K562 (cell line): ENCODE data around the gene ZNF837. TPM values are rescaled to one million over a fixed set of nuclear protein-coding genes. Genes with fewer than 3 reads are reported as not detected.

ENCODE experiments used
- ATAC-seq: fragments of 200-7000 bp; cut with Tn5 transposase; 3 replicates; pipeline ENCODE4 v1.9.1; 2020; ENCODE audit warnings: moderate library complexity
- BruUV-seq: library from RNA; stranded (reverse); fragments of 400-500 nt; replicated peaks from 2 replicates; lab custom pipeline; 2021; lab: Mats Ljungman, UMichigan
- CTCF ChIA-PET: fragments of 300-600 bp; formaldehyde crosslinking; extraction: SDS; loops from one replicate; lab custom pipeline; 2021; ENCODE audit warnings: low intra/inter-chr PET ratio; lab: Yijun Ruan, JAX
- POLR2A ChIA-PET: fragments of 300-600, 350-650 bp; sonication (Branson Sonifier 250); formaldehyde crosslinking; extraction: SDS; loops from one replicate; lab custom pipeline; 2021; ENCODE audit warnings: antibody characterized with exemption, inconsistent platforms; lab: Yijun Ruan, JAX
- DNase-seq, 4 experiments: peaks; one replicate each; pipeline versions ENCODE4 v3.0.0 to v3.0.0-alpha.2; 2011 to 2018; ENCODE audit warnings: low spot score in 3 of 4, mixed read lengths in 3 of 4; ENCODE audit errors: extremely low read depth in 1 of 4
- FAIRE-seq: peaks from 2 replicates; lab custom pipeline; 2011; peaks lifted over from hg19 to GRCh38; lab: Jason Lieb, UNC
- H2AFZ ChIP-seq: 2 replicates; pipeline ENCODE4 v1.6.0; 2011; ENCODE audit warnings: low read depth, low read length, control low read depth, inconsistent platforms
- H3K27ac ChIP-seq: fragments of 200-600 bp; 3 replicates; pipeline ENCODE4 v1.8.0; 2011; ENCODE audit warnings: low read depth, mild to moderate bottlenecking, control low read depth, inconsistent platforms, low read length, moderate library complexity, mixed read lengths; ENCODE audit errors: extremely low read depth
- H3K27me3 ChIP-seq, 2 experiments: fragments of 300-600 bp in 1 of 2; 2 replicates in 1 of 2; 3 replicates in 1 of 2; pipeline versions ENCODE4 v1.6.0 to v1.8.0; 2011; ENCODE audit warnings: inconsistent platforms in 2 of 2, low read length in 2 of 2, mild to moderate bottlenecking in 1 of 2, mixed read lengths in 1 of 2, moderate library complexity in 1 of 2; ENCODE audit not compliant: control insufficient read depth in 2 of 2, insufficient read depth in 2 of 2
- H3K36me3 ChIP-seq: fragments of 300-600 bp; 3 replicates; pipeline ENCODE4 v1.8.0; 2011; ENCODE audit warnings: mild to moderate bottlenecking, low read length, inconsistent platforms; ENCODE audit not compliant: control insufficient read depth, insufficient read depth
- H3K4me1 ChIP-seq, 2 experiments: fragments of 200-600 bp in 1 of 2; replicated peaks in 1 of 2; 2 replicates in 1 of 2; 3 replicates in 1 of 2; pipeline versions ENCODE4 v1.5.1 to v1.8.0; 2011; ENCODE audit warnings: inconsistent platforms in 2 of 2, low read length in 2 of 2, mild to moderate bottlenecking in 1 of 2, mixed read lengths in 1 of 2, moderate library complexity in 1 of 2; ENCODE audit not compliant: control insufficient read depth in 2 of 2, insufficient read depth in 2 of 2
- H3K4me2 ChIP-seq: 2 replicates; pipeline ENCODE4 v1.6.1; 2011; ENCODE audit warnings: low read length, control low read depth, inconsistent platforms, mixed read lengths; ENCODE audit not compliant: insufficient read depth
- H3K4me3 ChIP-seq: fragments of 200-600 bp; sonication (generic), shearing (Covaris generic); 2 replicates; pipeline ENCODE4 v1.5.1; 2016; ENCODE audit warnings: control low read depth, inconsistent platforms
- H3K79me2 ChIP-seq: fragments of 200-600 bp; 3 replicates; pipeline ENCODE4 v1.8.0; 2011; ENCODE audit warnings: low read length, inconsistent platforms; ENCODE audit not compliant: control insufficient read depth, insufficient read depth
- H3K9ac ChIP-seq, 2 experiments: 2 replicates each; pipeline versions ENCODE4 v1.6.0 to v1.6.1; 2011; ENCODE audit warnings: low read depth in 2 of 2, low read length in 2 of 2, control low read depth in 1 of 2, inconsistent platforms in 1 of 2, mild to moderate bottlenecking in 1 of 2, mixed read lengths in 1 of 2; ENCODE audit not compliant: insufficient read depth in 1 of 2
- H3K9me1 ChIP-seq: one replicate; pipeline ENCODE4 v1.6.0; 2011; ENCODE audit warnings: inconsistent platforms, mild to moderate bottlenecking, low read length, moderate library complexity; ENCODE audit not compliant: control insufficient read depth, insufficient read depth
- H3K9me3 ChIP-seq: replicated peaks from 2 replicates; pipeline ENCODE4 v1.5.1; 2011; ENCODE audit warnings: low read depth, low read length, inconsistent platforms; ENCODE audit not compliant: control insufficient read depth, insufficient read depth
- H4K20me1 ChIP-seq: replicated peaks from 2 replicates; pipeline ENCODE4 v1.6.1; 2011; ENCODE audit warnings: low read length, inconsistent platforms, mixed read lengths; ENCODE audit not compliant: control insufficient read depth, insufficient read depth
- CCAR2 ChIP-seq: fragments of 200-400 bp; formaldehyde crosslinking; IDR thresholded peaks from 2 replicates; pipeline ENCODE4 v1.6.1; 2017; ENCODE audit warnings: mild to moderate bottlenecking, low read depth, low read length
- CHD4 ChIP-seq: fragments of 200-600 bp; sonication (generic); IDR thresholded peaks from 3 replicates; pipeline ENCODE4 v1.6.1; 2012; ENCODE audit warnings: low read depth, mild to moderate bottlenecking, mixed read lengths, low read length, inconsistent platforms; ENCODE audit not compliant: insufficient read depth, insufficient replicate concordance, poor library complexity, severe bottlenecking
- FOXA3 ChIP-seq, 2 experiments: fragments of 450-650 bp in 1 of 2; sonication (generic) in 1 of 2; formaldehyde crosslinking; IDR thresholded peaks in 1 of 2; conservative IDR thresholded peaks in 1 of 2; 2 replicates each; pipeline versions ENCODE4 v1.4.0 to v1.8.0; 2020 to 2022; ENCODE audit warnings: mild to moderate bottlenecking in 2 of 2, missing genetic modification reagents in 1 of 2
- GATAD2B ChIP-seq: fragments of 450-650 bp; IDR thresholded peaks from 2 replicates; pipeline ENCODE4 v1.6.1; 2017; ENCODE audit warnings: mild to moderate bottlenecking, borderline replicate concordance
- GMEB1 ChIP-seq: fragments of 250-450 bp; sonication (Bioruptor Pico); IDR thresholded peaks from 2 replicates; pipeline ENCODE4 v1.4.0; 2020; ENCODE audit warnings: mild to moderate bottlenecking
- GTF2F1 ChIP-seq: IDR thresholded peaks from 2 replicates; pipeline ENCODE4 v1.6.1; 2011; ENCODE audit warnings: low read depth, low read length, improper control_type of control experiment
- HCFC1 ChIP-seq: IDR thresholded peaks from 2 replicates; pipeline ENCODE4 v1.6.1; 2012; ENCODE audit warnings: low read depth, low read length, improper control_type of control experiment
- HDAC2 ChIP-seq: fragments of 450-650 bp; IDR thresholded peaks from 2 replicates; pipeline ENCODE4 v1.6.1; 2016; ENCODE audit warnings: mild to moderate bottlenecking
- HMG20A ChIP-seq: fragments of 450-650 bp; formaldehyde crosslinking; conservative IDR thresholded peaks from 2 replicates; pipeline ENCODE4 v1.4.0; 2020; ENCODE audit warnings: mild to moderate bottlenecking, mixed read lengths
- HNRNPL ChIP-seq: fragments of 200-400 bp; formaldehyde crosslinking; IDR thresholded peaks from 2 replicates; pipeline ENCODE4 v1.6.1; 2017; ENCODE audit warnings: low read depth, mild to moderate bottlenecking, low read length
- JUND ChIP-seq, 2 experiments: IDR thresholded peaks; 2 replicates in 1 of 2; 3 replicates in 1 of 2; pipeline ENCODE4 v1.6.1; 2011; ENCODE audit warnings: borderline replicate concordance in 2 of 2, low read depth in 2 of 2, low read length in 2 of 2, improper control_type of control experiment in 1 of 2, missing biosample characterization in 1 of 2, missing genetic modification characterization in 1 of 2, missing genetic modification reagents in 1 of 2
- NCOR1 ChIP-seq: fragments of 450-650 bp; IDR thresholded peaks from 2 replicates; pipeline ENCODE4 v1.6.1; 2016; ENCODE audit warnings: mild to moderate bottlenecking, moderate library complexity
- NFE2 ChIP-seq: IDR thresholded peaks from 2 replicates; pipeline ENCODE4 v1.6.1; 2014; ENCODE audit warnings: antibody characterized with exemption, low read depth
- NR3C1 ChIP-seq: sonication (generic); formaldehyde crosslinking; IDR thresholded peaks from 2 replicates; pipeline ENCODE4 v1.8.1; 2022; ENCODE audit warnings: missing genetic modification reagents
- RBM39 ChIP-seq: fragments of 200-400 bp; formaldehyde crosslinking; optimal IDR thresholded peaks from 2 replicates; pipeline ENCODE3; 2018; ENCODE audit warnings: low read depth, low read length
- SMARCC2 ChIP-seq: fragments of 450-650 bp; IDR thresholded peaks from 2 replicates; pipeline ENCODE4 v1.6.1; 2017; ENCODE audit warnings: antibody characterized with exemption, moderate library complexity, mild to moderate bottlenecking, low read depth
- TAF15 ChIP-seq: fragments of 200-400 bp; formaldehyde crosslinking; IDR thresholded peaks from 2 replicates; pipeline ENCODE4 v1.6.1; 2017; ENCODE audit warnings: mild to moderate bottlenecking, low read depth, low read length, moderate library complexity
- TBL1XR1 ChIP-seq, 2 experiments: IDR thresholded peaks; 2 replicates each; pipeline ENCODE4 v1.6.1; 2012; ENCODE audit warnings: improper control_type of control experiment in 2 of 2, low read length in 2 of 2, mild to moderate bottlenecking in 1 of 2
- ZNF197 ChIP-seq: fragments of 200-800 bp; sonication (Bioruptor generic); IDR thresholded peaks from 2 replicates; pipeline ENCODE4 v1.6.1; 2016; ENCODE audit warnings: low read depth, missing genetic modification characterization, missing compliant biosample characterization
- ZNF586 ChIP-seq: fragments of 450-650 bp; formaldehyde crosslinking; conservative IDR thresholded peaks from 2 replicates; pipeline ENCODE4 v1.4.0; 2020; ENCODE audit warnings: mild to moderate bottlenecking, moderate library complexity
- WGBS: fragments of 100-300 bp; shearing (Covaris generic); methylation state at CpG from one replicate; pipeline ENCODE4 v1.1.6; 2016; ENCODE audit warnings: low coverage, mixed read lengths; ENCODE audit not compliant: insufficient coverage; ENCODE audit errors: missing lambda C conversion rate; 5-methylcytosine and 5-hydroxymethylcytosine counted together
- in situ Hi-C: fragments of 300-500 bp; cut with MboI; formaldehyde crosslinking; loops from 4 replicates; pipeline ENCODE4 v1.15.0; 2018; ENCODE audit warnings: inconsistent platforms, mixed read lengths
- intact Hi-C: fragments of 100-400 bp; cut with micrococcal nuclease; formaldehyde crosslinking; loops from 2 replicates; pipeline ENCODE4 v1.14.2; 2022
- polyA plus RNA-seq, 8 experiments: library from polyadenylated mRNA; depleted of rRNA in 4 of 8; stranded (reverse) in 5 of 8; unstranded in 3 of 8; fragments of >200 nt; fragmentation: Nextera tagmentation in 2 of 8; fragmentation: Illumina TruSeq in 1 of 8; extraction: Ambion mirVana in 2 of 8; extraction: Trizol in 1 of 8; gene quantifications; 2 replicates each; pipeline versions ENCODE4 v1.2.1 to v1.2.3, GENCODE V29; 2011 to 2014; ENCODE audit warnings: inconsistent platforms in 1 of 8, missing spikeins in 1 of 8
- total RNA-seq, 7 experiments: library from RNA; depleted of rRNA in 6 of 7; stranded (reverse); fragments of >200 nt in 6 of 7; fragmentation: Illumina TruSeq in 2 of 7; extraction: Trizol in 2 of 7; gene quantifications; 2 replicates each; pipeline versions ENCODE4 v1.2.1 to v1.2.3, GENCODE V29; 2011 to 2021; ENCODE audit warnings: low replicate concordance in 1 of 7

ZNF837 gene
- total and polyA plus RNA-seq, 9 of the 15 experiments (the other 6 are each of a cell fraction or from before 2014, with no cell fraction given) = 0.11 to 2.1 (median 0.57) TPM; not detected in 4

GRCh38 chr19:58319241-58319640, 61.6 kb downstream of the ZNF837 start:
- ATAC-seq (no peak), DNase-seq (no peak), FAIRE-seq (no peak)
- Histone ChIP-seq H3K27ac (no peak overlapping the region), H2AFZ (no peak overlapping the region), H3K27me3 (no peaks in the 10 kb centered on the region), H3K9ac (no peak overlapping the region; a peak in 1 of 4 replicates), H3K4me2 (no peak overlapping the region), H3K4me1 (no peaks in the 10 kb centered on the region; a peak in 1 of 5 replicates), H3K9me1 (no peaks in the 10 kb centered on the region), H3K4me3 (no peak overlapping the region), H3K9me3 (0 out of 2 replicates have a peak, but pooled peaks cover 1% of the 10 kb centered on the region), H3K36me3 (peaks cover 12% of the 10 kb centered on the region; the same call in 2 of the 3 replicates), H4K20me1 (no peaks in the 10 kb centered on the region), H3K79me2 (no peaks in the 10 kb centered on the region)
- WGBS = 60% methylated on average over 10 of the region's 10 CpGs
- no TSS peak for BruUV-seq
- intact Hi-C loops = no loop called here
- in situ Hi-C loops = no loop called here
- TF ChIP-seq HCFC1 (no peak), FOXA3 (CRISPR knock-in tag; conservative IDR thresholded peaks at IDR 0.05 in 1 of 2, IDR thresholded peaks at IDR 0.05 in 1 of 2) (no peak), TBL1XR1 (IDR thresholded peaks at IDR 0.05; ENCODE audit: low read length in 2 of 2) (no peak), JUND (IDR thresholded peaks at IDR 0.05; ENCODE audit: borderline replicate concordance, low read depth, low read length) (no peak), JUND (tag; IDR thresholded peaks at IDR 0.05; ENCODE audit: borderline replicate concordance, low read depth, low read length) (no peak), GTF2F1 (no peak), RBM39 (no peak), GATAD2B (no peak), NFE2 (no peak), CHD4 (no peak), NCOR1 (no peak), HDAC2 (no peak), HNRNPL (no peak), ZNF197 (CRISPR knock-in tag) (no peak), CCAR2 (no peak), TAF15 (no peak), GMEB1 (CRISPR knock-in tag) (no peak), NR3C1 (no peak), ZNF586 (CRISPR knock-in tag) (no peak), HMG20A (no peak), SMARCC2 (no peak)
- POLR2A ChIA-PET = interaction anchor here (1.0 to 3.9 kb wide), 4 partner anchors 8 to 15 kb away, joined by 3 to 27 read pairs (median 12); partner anchors contain the start of genes ERVK3-1 and ZSCAN22
- CTCF ChIA-PET = no interaction called here
